HEK293 (cell line): ENCODE measurements around the gene CNPY2.
A peak's percentile ranks its signal among the peaks of the same experiment; 100 is the strongest.

ENCODE experiments used
- BCL11B ChIP-seq: fragments of 450-650 bp; formaldehyde crosslinking; IDR thresholded peaks from 2 replicates; pipeline ENCODE4 v1.5.1; 2016; ENCODE audit warnings: low read depth, missing biosample characterization, missing genetic modification characterization
- HOXD13 ChIP-seq: sonication (generic); formaldehyde crosslinking; IDR thresholded peaks from 2 replicates; pipeline ENCODE4 v1.8.0; 2022; ENCODE audit warnings: missing genetic modification reagents, borderline replicate concordance
- KLF1 ChIP-seq: fragments of 450-650 bp; formaldehyde crosslinking; IDR thresholded peaks from 2 replicates; pipeline ENCODE4 v1.5.1; 2016; ENCODE audit warnings: missing biosample characterization, missing genetic modification characterization
- TCF7L2 ChIP-seq: IDR thresholded peaks from 2 replicates; pipeline ENCODE4 v1.6.1; 2011; ENCODE audit warnings: low read depth, mild to moderate bottlenecking, inconsistent platforms, low read length, moderate library complexity, borderline replicate concordance
- ZNF114 ChIP-seq: fragments of 450-650 bp; formaldehyde crosslinking; IDR thresholded peaks from 2 replicates; pipeline ENCODE4 v1.5.0; 2017; ENCODE audit warnings: missing biosample characterization, missing genetic modification characterization
- ZNF16 ChIP-seq: fragments of 450-650 bp; formaldehyde crosslinking; IDR thresholded peaks from 2 replicates; pipeline ENCODE4 v1.5.1; 2016; ENCODE audit warnings: low read depth, missing biosample characterization, missing genetic modification characterization
- ZNF184 ChIP-seq: fragments of 450-650 bp; IDR thresholded peaks from 2 replicates; pipeline ENCODE4 v1.5.1; 2018; ENCODE audit warnings: missing biosample characterization, mild to moderate bottlenecking, missing genetic modification characterization
- ZNF2 ChIP-seq: fragments of 450-650 bp; formaldehyde crosslinking; IDR thresholded peaks from 2 replicates; pipeline ENCODE4 v1.5.1; 2016; ENCODE audit warnings: missing biosample characterization, missing genetic modification characterization
- ZNF223 ChIP-seq: fragments of 450-650 bp; formaldehyde crosslinking; IDR thresholded peaks from 2 replicates; pipeline ENCODE4 v1.5.1; 2016; ENCODE audit warnings: missing biosample characterization, missing genetic modification characterization
- ZNF24 ChIP-seq: fragments of 450-650 bp; formaldehyde crosslinking; IDR thresholded peaks from 2 replicates; pipeline ENCODE4 v1.5.1; 2016; ENCODE audit warnings: missing biosample characterization, missing genetic modification characterization
- ZNF248 ChIP-seq: fragments of 450-650 bp; formaldehyde crosslinking; IDR thresholded peaks from 2 replicates; pipeline ENCODE4 v1.5.1; 2017; ENCODE audit warnings: missing biosample characterization, missing genetic modification characterization
- ZNF266 ChIP-seq: fragments of 450-650 bp; formaldehyde crosslinking; IDR thresholded peaks from 2 replicates; pipeline ENCODE4 v1.5.1; 2016; ENCODE audit warnings: missing biosample characterization, missing genetic modification characterization, low read depth
- ZNF302 ChIP-seq: fragments of 450-650 bp; formaldehyde crosslinking; IDR thresholded peaks from 2 replicates; pipeline ENCODE4 v1.5.1; 2016; ENCODE audit warnings: missing biosample characterization, missing genetic modification characterization, low read depth
- ZNF324 ChIP-seq: fragments of 450-650 bp; formaldehyde crosslinking; IDR thresholded peaks from 2 replicates; pipeline ENCODE4 v1.5.1; 2016; ENCODE audit warnings: missing biosample characterization, missing genetic modification characterization
- ZNF394 ChIP-seq: fragments of 450-650 bp; formaldehyde crosslinking; IDR thresholded peaks from 2 replicates; pipeline ENCODE4 v1.5.1; 2016; ENCODE audit warnings: missing biosample characterization, missing genetic modification characterization, mild to moderate bottlenecking, moderate library complexity, borderline replicate concordance
- ZNF423 ChIP-seq: fragments of 450-650 bp; formaldehyde crosslinking; IDR thresholded peaks from 2 replicates; pipeline ENCODE4 v1.5.1; 2016; ENCODE audit warnings: missing biosample characterization, missing genetic modification characterization
- ZNF433 ChIP-seq: fragments of 450-650 bp; formaldehyde crosslinking; IDR thresholded peaks from 2 replicates; pipeline ENCODE4 v1.5.1; 2016; ENCODE audit warnings: missing biosample characterization, missing genetic modification characterization, low read depth
- ZNF76 ChIP-seq: fragments of 450-650 bp; formaldehyde crosslinking; IDR thresholded peaks from 2 replicates; pipeline ENCODE4; 2016; ENCODE audit warnings: low read depth, missing biosample characterization, missing genetic modification characterization, borderline replicate concordance
- ZNF837 ChIP-seq: fragments of 450-650 bp; formaldehyde crosslinking; IDR thresholded peaks from 2 replicates; pipeline ENCODE4 v1.5.1; 2016; ENCODE audit warnings: missing biosample characterization, missing genetic modification characterization
- TF ChIP-seq, protein P1 (sequence below): fragments of 450-650 bp; formaldehyde crosslinking; IDR thresholded peaks from 2 replicates; pipeline ENCODE4 v1.5.1; 2017; ENCODE audit warnings: missing biosample characterization, missing genetic modification characterization
- TF ChIP-seq, protein P2 (sequence below): fragments of 450-650 bp; formaldehyde crosslinking; conservative IDR thresholded peaks from 2 replicates; pipeline ENCODE4 v1.5.1; 2016; ENCODE audit warnings: low read depth, missing biosample characterization, missing genetic modification characterization
- TF ChIP-seq, protein P3 (sequence below): fragments of 450-650 bp; formaldehyde crosslinking; IDR thresholded peaks from 2 replicates; pipeline ENCODE4 v1.5.1; 2016; ENCODE audit warnings: missing biosample characterization, missing genetic modification characterization
- TF ChIP-seq, protein P4 (sequence below): fragments of 450-650 bp; formaldehyde crosslinking; IDR thresholded peaks from 2 replicates; pipeline ENCODE4 v1.5.1; 2016; ENCODE audit warnings: missing biosample characterization, missing genetic modification characterization
- TF ChIP-seq, protein P5 (sequence below): fragments of 450-650 bp; IDR thresholded peaks from 2 replicates; pipeline ENCODE4 v1.5.1; 2018; ENCODE audit warnings: missing biosample characterization, mild to moderate bottlenecking, missing genetic modification characterization
- TF ChIP-seq, protein P6 (sequence below): fragments of 450-650 bp; formaldehyde crosslinking; IDR thresholded peaks from 2 replicates; pipeline ENCODE4 v1.5.1; 2016; ENCODE audit warnings: missing biosample characterization, missing genetic modification characterization

CNPY2 gene

DNA sequence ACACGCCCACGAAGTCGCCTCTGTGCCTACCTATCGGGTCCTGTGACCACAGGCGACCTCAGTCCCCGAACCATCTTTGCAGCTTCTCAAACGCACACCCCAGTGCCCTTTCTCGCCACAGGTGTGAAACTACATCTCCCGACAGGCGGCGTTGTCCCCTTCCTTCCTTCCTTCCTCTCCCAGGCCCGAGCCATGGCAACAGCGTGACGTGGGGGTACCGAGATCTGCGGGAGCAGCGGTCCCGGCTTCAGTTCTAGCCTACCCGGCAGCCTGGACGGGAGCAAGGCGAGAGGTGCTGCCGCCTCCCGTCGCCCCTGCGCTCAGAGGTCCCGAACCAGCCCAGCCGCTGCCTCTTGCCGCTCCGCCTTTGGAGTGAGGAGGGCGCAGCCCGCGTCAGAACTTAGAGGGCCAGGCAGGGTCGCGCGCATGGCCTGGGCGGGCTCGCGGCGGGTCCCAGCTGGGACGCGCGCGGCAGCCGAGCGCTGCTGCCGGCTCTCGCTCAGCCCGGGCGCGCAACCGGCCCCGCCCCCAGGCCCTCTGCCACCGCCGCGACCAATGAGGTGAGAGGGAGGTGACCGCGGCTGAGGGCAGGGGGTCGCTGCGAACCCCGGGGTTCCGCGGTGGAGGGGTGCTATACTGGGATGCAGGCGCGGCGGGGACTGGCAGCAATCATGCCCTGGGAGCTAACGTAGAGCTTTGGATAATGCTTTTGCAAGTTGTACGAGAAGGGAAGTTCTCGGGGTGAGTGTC, 48.9 kb downstream of the CNPY2 start, which contains the start of gene COQ10A (continued):
- TF ChIP-seq ZNF266 (tag by site-specific recombination) = no peak
- TF ChIP-seq HOXD13 = no peak
- TF ChIP-seq, protein P1, sequence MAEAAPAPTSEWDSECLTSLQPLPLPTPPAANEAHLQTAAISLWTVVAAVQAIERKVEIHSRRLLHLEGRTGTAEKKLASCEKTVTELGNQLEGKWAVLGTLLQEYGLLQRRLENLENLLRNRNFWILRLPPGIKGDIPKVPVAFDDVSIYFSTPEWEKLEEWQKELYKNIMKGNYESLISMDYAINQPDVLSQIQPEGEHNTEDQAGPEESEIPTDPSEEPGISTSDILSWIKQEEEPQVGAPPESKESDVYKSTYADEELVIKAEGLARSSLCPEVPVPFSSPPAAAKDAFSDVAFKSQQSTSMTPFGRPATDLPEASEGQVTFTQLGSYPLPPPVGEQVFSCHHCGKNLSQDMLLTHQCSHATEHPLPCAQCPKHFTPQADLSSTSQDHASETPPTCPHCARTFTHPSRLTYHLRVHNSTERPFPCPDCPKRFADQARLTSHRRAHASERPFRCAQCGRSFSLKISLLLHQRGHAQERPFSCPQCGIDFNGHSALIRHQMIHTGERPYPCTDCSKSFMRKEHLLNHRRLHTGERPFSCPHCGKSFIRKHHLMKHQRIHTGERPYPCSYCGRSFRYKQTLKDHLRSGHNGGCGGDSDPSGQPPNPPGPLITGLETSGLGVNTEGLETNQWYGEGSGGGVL (tag by site-specific recombination) = no peak
- TF ChIP-seq, protein P2, sequence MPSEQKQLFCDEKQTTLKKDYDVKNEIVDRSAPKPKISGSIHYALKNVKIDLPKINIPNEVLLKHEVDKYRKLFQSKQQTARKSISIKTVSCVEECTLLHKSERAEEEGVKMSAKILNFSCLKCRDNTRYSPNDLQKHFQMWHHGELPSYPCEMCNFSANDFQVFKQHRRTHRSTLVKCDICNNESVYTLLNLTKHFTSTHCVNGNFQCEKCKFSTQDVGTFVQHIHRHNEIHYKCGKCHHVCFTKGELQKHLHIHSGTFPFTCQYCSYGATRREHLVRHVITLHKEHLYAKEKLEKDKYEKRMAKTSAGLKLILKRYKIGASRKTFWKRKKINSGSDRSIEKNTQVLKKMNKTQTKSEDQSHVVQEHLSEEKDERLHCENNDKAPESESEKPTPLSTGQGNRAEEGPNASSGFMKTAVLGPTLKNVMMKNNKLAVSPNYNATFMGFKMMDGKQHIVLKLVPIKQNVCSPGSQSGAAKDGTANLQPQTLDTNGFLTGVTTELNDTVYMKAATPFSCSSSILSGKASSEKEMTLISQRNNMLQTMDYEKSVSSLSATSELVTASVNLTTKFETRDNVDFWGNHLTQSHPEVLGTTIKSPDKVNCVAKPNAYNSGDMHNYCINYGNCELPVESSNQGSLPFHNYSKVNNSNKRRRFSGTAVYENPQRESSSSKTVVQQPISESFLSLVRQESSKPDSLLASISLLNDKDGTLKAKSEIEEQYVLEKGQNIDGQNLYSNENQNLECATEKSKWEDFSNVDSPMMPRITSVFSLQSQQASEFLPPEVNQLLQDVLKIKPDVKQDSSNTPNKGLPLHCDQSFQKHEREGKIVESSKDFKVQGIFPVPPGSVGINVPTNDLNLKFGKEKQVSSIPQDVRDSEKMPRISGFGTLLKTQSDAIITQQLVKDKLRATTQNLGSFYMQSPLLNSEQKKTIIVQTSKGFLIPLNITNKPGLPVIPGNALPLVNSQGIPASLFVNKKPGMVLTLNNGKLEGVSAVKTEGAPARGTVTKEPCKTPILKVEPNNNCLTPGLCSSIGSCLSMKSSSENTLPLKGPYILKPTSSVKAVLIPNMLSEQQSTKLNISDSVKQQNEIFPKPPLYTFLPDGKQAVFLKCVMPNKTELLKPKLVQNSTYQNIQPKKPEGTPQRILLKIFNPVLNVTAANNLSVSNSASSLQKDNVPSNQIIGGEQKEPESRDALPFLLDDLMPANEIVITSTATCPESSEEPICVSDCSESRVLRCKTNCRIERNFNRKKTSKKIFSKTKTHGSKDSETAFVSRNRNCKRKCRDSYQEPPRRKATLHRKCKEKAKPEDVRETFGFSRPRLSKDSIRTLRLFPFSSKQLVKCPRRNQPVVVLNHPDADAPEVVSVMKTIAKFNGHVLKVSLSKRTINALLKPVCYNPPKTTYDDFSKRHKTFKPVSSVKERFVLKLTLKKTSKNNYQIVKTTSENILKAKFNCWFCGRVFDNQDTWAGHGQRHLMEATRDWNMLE = no peak
- TF ChIP-seq ZNF423 = peak; percentile 91
- TF ChIP-seq, protein P3, sequence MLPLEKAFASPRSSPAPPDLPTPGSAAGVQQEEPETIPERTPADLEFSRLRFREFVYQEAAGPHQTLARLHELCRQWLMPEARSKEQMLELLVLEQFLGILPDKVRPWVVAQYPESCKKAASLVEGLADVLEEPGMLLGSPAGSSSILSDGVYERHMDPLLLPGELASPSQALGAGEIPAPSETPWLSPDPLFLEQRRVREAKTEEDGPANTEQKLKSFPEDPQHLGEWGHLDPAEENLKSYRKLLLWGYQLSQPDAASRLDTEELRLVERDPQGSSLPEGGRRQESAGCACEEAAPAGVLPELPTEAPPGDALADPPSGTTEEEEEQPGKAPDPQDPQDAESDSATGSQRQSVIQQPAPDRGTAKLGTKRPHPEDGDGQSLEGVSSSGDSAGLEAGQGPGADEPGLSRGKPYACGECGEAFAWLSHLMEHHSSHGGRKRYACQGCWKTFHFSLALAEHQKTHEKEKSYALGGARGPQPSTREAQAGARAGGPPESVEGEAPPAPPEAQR (tag by site-specific recombination) = no peak
- TF ChIP-seq ZNF248 = no peak
- no peak for TF ChIP-seq ZNF184 (tag by site-specific recombination)
- peak; percentile 86 for TF ChIP-seq ZNF24 (tag by site-specific recombination)
- no peak for TF ChIP-seq BCL11B
- peak; percentile 78 for TF ChIP-seq ZNF324 (tag by site-specific recombination)
- TF ChIP-seq, protein P4, sequence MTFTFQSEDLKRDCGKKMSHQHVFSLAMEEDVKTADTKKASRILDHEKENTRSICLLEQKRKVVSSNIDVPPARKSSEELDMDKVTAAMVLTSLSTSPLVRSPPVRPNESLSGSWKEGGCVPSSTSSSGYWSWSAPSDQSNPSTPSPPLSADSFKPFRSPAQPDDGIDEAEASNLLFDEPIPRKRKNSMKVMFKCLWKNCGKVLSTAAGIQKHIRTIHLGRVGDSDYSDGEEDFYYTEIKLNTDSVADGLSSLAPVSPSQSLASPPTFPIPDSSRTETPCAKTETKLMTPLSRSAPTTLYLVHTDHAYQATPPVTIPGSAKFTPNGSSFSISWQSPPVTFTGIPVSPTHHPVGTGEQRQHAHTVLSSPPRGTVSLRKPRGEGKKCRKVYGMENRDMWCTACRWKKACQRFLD (tag by site-specific recombination) = no peak
- TF ChIP-seq, protein P5, sequence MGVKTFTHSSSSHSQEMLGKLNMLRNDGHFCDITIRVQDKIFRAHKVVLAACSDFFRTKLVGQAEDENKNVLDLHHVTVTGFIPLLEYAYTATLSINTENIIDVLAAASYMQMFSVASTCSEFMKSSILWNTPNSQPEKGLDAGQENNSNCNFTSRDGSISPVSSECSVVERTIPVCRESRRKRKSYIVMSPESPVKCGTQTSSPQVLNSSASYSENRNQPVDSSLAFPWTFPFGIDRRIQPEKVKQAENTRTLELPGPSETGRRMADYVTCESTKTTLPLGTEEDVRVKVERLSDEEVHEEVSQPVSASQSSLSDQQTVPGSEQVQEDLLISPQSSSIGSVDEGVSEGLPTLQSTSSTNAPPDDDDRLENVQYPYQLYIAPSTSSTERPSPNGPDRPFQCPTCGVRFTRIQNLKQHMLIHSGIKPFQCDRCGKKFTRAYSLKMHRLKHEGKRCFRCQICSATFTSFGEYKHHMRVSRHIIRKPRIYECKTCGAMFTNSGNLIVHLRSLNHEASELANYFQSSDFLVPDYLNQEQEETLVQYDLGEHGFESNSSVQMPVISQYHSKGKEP (tag by site-specific recombination) = no peak
- TF ChIP-seq ZNF16 (tag by site-specific recombination) = no peak
- TF ChIP-seq ZNF76 (tag by site-specific recombination) = peak; percentile 92
- TF ChIP-seq ZNF302 = no peak
- no peak for TF ChIP-seq ZNF837
- TF ChIP-seq TCF7L2 = no peak
- TF ChIP-seq ZNF433 (tag by site-specific recombination) = no peak
- no peak for TF ChIP-seq ZNF223 (tag by site-specific recombination)
- TF ChIP-seq, protein P6, sequence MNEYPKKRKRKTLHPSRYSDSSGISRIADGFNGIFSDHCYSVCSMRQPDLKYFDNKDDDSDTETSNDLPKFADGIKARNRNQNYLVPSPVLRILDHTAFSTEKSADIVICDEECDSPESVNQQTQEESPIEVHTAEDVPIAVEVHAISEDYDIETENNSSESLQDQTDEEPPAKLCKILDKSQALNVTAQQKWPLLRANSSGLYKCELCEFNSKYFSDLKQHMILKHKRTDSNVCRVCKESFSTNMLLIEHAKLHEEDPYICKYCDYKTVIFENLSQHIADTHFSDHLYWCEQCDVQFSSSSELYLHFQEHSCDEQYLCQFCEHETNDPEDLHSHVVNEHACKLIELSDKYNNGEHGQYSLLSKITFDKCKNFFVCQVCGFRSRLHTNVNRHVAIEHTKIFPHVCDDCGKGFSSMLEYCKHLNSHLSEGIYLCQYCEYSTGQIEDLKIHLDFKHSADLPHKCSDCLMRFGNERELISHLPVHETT (tag by site-specific recombination) = 0 out of 2 replicates have a peak, but pooled peaks have one; percentile 12
- no peak for TF ChIP-seq ZNF114 (tag by site-specific recombination)
- TF ChIP-seq KLF1 (tag by site-specific recombination) = peak; percentile 39; the same call in 1 of the 2 replicates
- peak; percentile 89 for TF ChIP-seq ZNF394 (tag by site-specific recombination)
- peak; percentile 95 for TF ChIP-seq ZNF2 (tag by site-specific recombination)
